PC-3 (cell line): Measurements from ENCODE around the gene ARL17A. TPM values are rescaled to one million over a fixed set of nuclear protein-coding genes. Genes with fewer than 3 reads are reported as not detected.
A peak's percentile ranks its signal among the peaks of the same experiment; 100 is the strongest.
"Not testable (repeated sequence)": the region's sequence is repeated elsewhere in the genome, so short reads cannot be mapped to it uniquely, and the experiment has no call there.

Experiments used
- ATAC-seq: fragments of 200-7000 bp; cut with Tn5 transposase; 2 replicates; pipeline ENCODE4 v1.9.1; 2020; ENCODE audit warnings: mild to moderate bottlenecking, moderate library complexity
- BruUV-seq: library from RNA; stranded (reverse); fragments of 400-500 nt; replicated peaks from 2 replicates; lab custom pipeline; 2021; lab: Mats Ljungman, UMichigan
- CTCF ChIA-PET: fragments of 300-600 bp; sonication (Branson Sonifier 250); formaldehyde crosslinking; loops from one replicate; lab custom pipeline; 2022; ENCODE audit warnings: antibody characterized with exemption; lab: Charles Lee
- POLR2A ChIA-PET: fragments of 300-600 bp; sonication (Branson Sonifier 250); formaldehyde crosslinking; loops from one replicate; lab custom pipeline; 2022; ENCODE audit warnings: antibody characterized with exemption; ENCODE audit not compliant: unreplicated experiment; lab: Charles Lee
- DNase-seq: peaks from one replicate; pipeline ENCODE4 v3.0.0-alpha.2; 2015
- H2AFZ ChIP-seq: fragments of 300-600 bp; sonication (generic); 2 replicates; pipeline ENCODE4 v1.6.0; 2016; ENCODE audit warnings: antibody characterized with exemption, low read length
- H3F3A ChIP-seq: fragments of 300-600 bp; sonication (generic); one replicate; pipeline ENCODE4 v1.6.0; 2017; ENCODE audit warnings: antibody characterized with exemption, low read length, control low read depth, mild to moderate bottlenecking; ENCODE audit not compliant: unreplicated experiment
- H3K27ac ChIP-seq: fragments of 300-600 bp; sonication (generic); 2 replicates; pipeline ENCODE4 v1.5.1; 2016; ENCODE audit warnings: mild to moderate bottlenecking, low read length
- H3K27me3 ChIP-seq: fragments of 300-600 bp; sonication (generic); 2 replicates; pipeline ENCODE4 v1.6.1; 2016; ENCODE audit warnings: low read length, mixed read lengths
- H3K36me3 ChIP-seq: fragments of 300-600 bp; sonication (generic); 2 replicates; pipeline ENCODE4 v1.6.1; 2016; ENCODE audit warnings: low read depth, mixed run types, low read length, mixed read lengths
- H3K4me1 ChIP-seq: fragments of 300-600 bp; sonication (generic); 2 replicates; pipeline ENCODE4 v1.5.1; 2016; ENCODE audit warnings: low read length; ENCODE audit not compliant: insufficient read depth
- H3K4me2 ChIP-seq: fragments of 300-600 bp; sonication (generic); 2 replicates; pipeline ENCODE4 v1.6.0; 2016; ENCODE audit warnings: low read length
- H3K4me3 ChIP-seq: fragments of 300-600 bp; sonication (generic); 2 replicates; pipeline ENCODE4 v1.5.1; 2016; ENCODE audit warnings: mild to moderate bottlenecking, low read length, mixed read lengths
- H3K79me2 ChIP-seq: fragments of 300-600 bp; sonication (generic); 2 replicates; pipeline ENCODE4 v1.6.1; 2017; ENCODE audit warnings: low read length, mixed read lengths
- H3K9ac ChIP-seq: fragments of 300-600 bp; sonication (generic); 2 replicates; pipeline ENCODE4 v1.6.0; 2016; ENCODE audit warnings: mild to moderate bottlenecking, low read length
- H3K9me2 ChIP-seq: fragments of 300-600 bp; sonication (generic); replicated peaks from 2 replicates; pipeline ENCODE4 v1.6.1; 2016; ENCODE audit warnings: mixed run types, low read length, mixed read lengths
- H3K9me3 ChIP-seq: fragments of 300-600 bp; sonication (generic); 2 replicates; pipeline ENCODE4 v1.6.1; 2016; ENCODE audit warnings: low read length, mixed read lengths
- H4K20me1 ChIP-seq: fragments of 300-600 bp; sonication (generic); 2 replicates; pipeline ENCODE4 v1.6.1; 2016; ENCODE audit warnings: low read length, mixed read lengths
- intact Hi-C: fragments of 100-400 bp; cut with micrococcal nuclease; formaldehyde crosslinking; loops from 2 replicates; pipeline ENCODE4 v1.9.0; 2023
- total RNA-seq: library from RNA; depleted of rRNA; stranded (reverse); fragments of >200 nt; gene quantifications from 2 replicates; pipeline ENCODE4 v1.2.3, GENCODE V29; 2014

Gene ARL17A
- total RNA-seq, 1 experiment from 2014 or later: 6.0 TPM

DNA sequence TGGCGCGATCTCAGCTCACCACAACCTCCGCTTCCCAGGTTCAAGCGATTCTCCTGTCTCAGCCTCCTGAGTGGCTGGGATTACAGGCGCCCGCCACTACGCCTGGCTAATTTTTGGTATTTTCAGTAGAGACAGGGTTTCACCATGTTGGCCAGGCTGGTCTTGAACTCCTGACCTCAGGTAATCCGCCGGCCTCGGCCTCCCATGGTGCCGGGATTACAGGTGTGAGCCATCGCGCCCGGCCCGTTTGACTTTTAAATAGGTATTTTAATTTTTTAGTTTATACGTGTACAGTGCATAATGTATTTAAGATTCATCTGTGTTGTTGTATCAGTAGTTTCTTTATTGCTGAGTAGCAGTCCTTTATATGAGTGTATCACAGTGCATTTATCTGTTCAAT, 87.5 kb downstream of the ARL17A start:
- POLR2A ChIA-PET, BruUV-seq, H4K20me1 ChIP-seq, H3K79me2 ChIP-seq, H2AFZ ChIP-seq, H3K36me3 ChIP-seq, CTCF ChIA-PET, H3K27me3 ChIP-seq, DNase-seq, H3K4me1 ChIP-seq, ATAC-seq, H3K9me2 ChIP-seq, H3K9me3 ChIP-seq, intact Hi-C loops, H3K9ac ChIP-seq, H3K4me3 ChIP-seq, H3K4me2 ChIP-seq, H3F3A ChIP-seq, H3K27ac ChIP-seq: not testable (repeated sequence)

DNA sequence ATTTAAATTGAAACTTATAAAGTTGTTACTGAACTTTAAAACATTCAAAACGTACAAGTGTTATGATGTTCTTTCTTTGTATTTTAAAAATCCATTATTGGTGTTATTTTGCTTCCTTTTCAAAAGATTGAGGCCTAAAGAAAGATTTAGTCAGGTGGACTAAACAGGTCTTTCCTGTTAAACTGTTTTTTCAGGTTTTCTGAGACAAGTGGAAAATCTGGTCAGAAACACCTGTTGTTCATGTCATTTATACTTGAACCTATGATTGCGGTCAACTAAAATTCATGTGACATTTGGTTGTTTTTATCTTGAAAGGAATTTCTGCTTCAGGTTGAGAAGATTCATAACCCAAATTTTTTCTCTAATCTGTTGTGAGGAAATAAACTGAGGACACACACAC, 98.2 kb downstream of the ARL17A start:
- H2AFZ ChIP-seq, H3F3A ChIP-seq, BruUV-seq, POLR2A ChIA-PET, H3K4me2 ChIP-seq, H4K20me1 ChIP-seq, H3K27ac ChIP-seq, H3K79me2 ChIP-seq, H3K4me3 ChIP-seq, H3K9me2 ChIP-seq, H3K36me3 ChIP-seq, intact Hi-C loops, H3K9ac ChIP-seq, ATAC-seq, CTCF ChIA-PET, H3K27me3 ChIP-seq, H3K9me3 ChIP-seq, DNase-seq, H3K4me1 ChIP-seq: not testable (repeated sequence)

DNA sequence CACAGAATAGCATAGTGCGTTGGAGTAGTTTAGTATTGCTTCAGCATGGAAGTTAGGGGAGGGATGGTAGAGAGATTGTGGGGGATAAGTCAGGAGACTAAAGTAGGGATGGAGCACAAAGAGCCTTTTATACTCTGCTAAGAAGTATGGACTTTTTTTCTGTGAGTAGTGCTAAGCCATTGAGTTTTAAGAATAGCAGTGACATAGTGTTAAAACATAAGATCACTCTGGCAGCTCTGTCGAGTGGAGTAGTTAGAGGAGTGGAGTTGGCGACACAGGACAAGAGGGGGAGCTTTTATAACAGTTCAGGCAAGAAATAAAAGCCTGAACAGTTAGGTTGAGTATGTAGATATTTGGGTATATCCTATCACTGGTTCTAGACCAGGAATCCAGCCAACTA, 100.7 kb downstream of the ARL17A start:
- ATAC-seq, H3K4me1 ChIP-seq, DNase-seq, H3K9me2 ChIP-seq, H3K27me3 ChIP-seq, intact Hi-C loops, H3K36me3 ChIP-seq, POLR2A ChIA-PET, H3K79me2 ChIP-seq, CTCF ChIA-PET, H3F3A ChIP-seq, BruUV-seq, H2AFZ ChIP-seq, H3K27ac ChIP-seq, H3K9me3 ChIP-seq, H3K4me2 ChIP-seq, H4K20me1 ChIP-seq, H3K9ac ChIP-seq, H3K4me3 ChIP-seq: not testable (repeated sequence)

DNA sequence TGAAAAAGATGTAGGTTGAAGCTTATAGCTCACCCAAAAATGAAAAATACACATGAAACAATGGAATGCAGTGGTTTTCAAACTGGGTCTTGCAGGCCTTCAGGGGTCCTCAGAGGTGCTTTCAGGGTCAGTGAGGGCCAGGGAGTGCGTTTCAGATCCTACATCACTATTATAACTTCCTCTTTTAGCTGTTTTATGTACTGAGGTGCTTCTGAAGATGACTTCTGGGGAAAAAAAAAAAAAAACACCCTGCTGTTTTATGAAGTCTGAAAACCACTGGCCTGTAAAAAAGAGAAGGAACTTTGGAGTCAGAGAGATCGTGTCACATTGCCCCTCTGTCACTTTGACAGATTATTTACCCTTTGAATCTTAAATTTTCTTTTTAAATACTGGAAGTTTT, 103.9 kb downstream of the ARL17A start:
- H3K36me3 ChIP-seq, H3K9ac ChIP-seq, CTCF ChIA-PET, H3K27ac ChIP-seq, DNase-seq, H3K4me1 ChIP-seq, POLR2A ChIA-PET, H3K4me2 ChIP-seq, H3F3A ChIP-seq, H3K9me2 ChIP-seq, ATAC-seq, H3K79me2 ChIP-seq, H3K4me3 ChIP-seq, H2AFZ ChIP-seq, BruUV-seq, H3K27me3 ChIP-seq, intact Hi-C loops, H3K9me3 ChIP-seq, H4K20me1 ChIP-seq: not testable (repeated sequence)

DNA sequence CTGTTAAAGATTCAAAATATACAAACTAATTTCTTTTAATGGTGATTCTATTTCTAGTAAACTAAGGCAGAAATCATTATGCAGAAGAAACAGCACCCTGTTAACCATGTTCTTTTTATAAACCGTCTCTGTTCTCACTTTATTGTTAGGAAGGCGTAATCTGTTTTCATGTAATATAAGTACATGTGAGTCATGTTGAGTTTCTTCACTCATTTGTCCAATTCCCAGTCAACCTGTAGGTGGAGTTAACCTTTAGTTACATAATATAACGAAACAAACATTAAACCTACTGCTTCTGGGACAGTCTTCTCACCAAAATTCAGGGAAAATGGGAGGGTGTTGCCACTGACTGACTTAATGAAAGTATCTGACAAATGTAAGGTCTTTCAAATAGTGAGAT, 105.0 kb downstream of the ARL17A start:
- intact Hi-C loops, H3K36me3 ChIP-seq, H3K9me3 ChIP-seq, H3K9me2 ChIP-seq, H4K20me1 ChIP-seq, H2AFZ ChIP-seq, CTCF ChIA-PET, H3F3A ChIP-seq, DNase-seq, H3K27me3 ChIP-seq, H3K4me2 ChIP-seq, H3K9ac ChIP-seq, POLR2A ChIA-PET, H3K4me1 ChIP-seq, H3K27ac ChIP-seq, BruUV-seq, H3K79me2 ChIP-seq, H3K4me3 ChIP-seq: not testable (repeated sequence)
- peak; percentile 55 for ATAC-seq

DNA sequence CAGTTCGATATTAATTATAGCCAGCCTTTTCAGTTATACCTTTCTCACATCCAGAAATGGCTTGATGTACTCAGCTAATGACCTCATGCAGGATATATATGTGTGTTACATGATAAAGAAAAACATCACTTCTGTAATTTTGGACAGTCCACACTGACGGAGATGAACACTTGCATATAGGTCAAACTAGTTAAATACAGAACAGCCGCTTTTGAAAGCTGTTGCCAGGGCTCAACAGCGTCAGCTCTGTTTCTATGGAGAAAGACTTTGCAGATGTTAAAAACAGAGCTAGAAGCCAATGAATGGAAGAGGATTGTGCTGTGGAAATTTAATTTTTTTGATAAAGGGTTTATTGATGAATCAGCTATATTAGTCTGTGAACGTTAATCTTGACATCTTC, 111.9 kb downstream of the ARL17A start:
- H3K4me2 ChIP-seq, DNase-seq, H3K36me3 ChIP-seq, POLR2A ChIA-PET, BruUV-seq, H3F3A ChIP-seq, ATAC-seq, H3K9me3 ChIP-seq, H4K20me1 ChIP-seq, CTCF ChIA-PET, H3K9me2 ChIP-seq, intact Hi-C loops, H3K27ac ChIP-seq, H3K79me2 ChIP-seq, H3K9ac ChIP-seq, H3K4me1 ChIP-seq, H3K27me3 ChIP-seq, H2AFZ ChIP-seq, H3K4me3 ChIP-seq: not testable (repeated sequence)
